ELR (cell line): ENCODE results near the gene PJVK.
"Not testable (repeated sequence)": the region's sequence is repeated elsewhere in the genome, so short reads cannot be mapped to it uniquely, and the experiment has no call there.

ENCODE experiments used
- DNase-seq: peaks from one replicate; pipeline ENCODE4 v3.0.0-alpha.2; 2015; ENCODE audit warnings: low read depth

PJVK gene

DNA sequence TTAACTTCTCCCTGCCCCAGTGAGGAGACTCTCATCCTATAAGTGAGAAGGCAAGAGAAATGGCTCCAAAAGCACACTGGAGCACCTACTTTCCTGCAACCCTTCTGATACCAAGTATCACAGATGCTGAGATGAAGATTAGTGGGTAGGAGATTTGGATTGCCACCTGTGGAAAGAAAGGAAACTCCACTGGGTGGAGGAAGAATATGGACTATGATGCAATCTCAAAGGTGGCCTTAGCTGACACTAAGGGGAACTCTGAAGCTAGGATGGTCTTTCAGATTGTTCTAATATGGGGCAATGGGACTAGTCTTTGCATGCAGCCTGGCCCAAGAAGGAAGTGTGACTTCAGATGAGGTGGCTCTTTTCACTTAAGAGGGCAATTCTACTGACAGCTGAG lies 21.8 kb upstream of the PJVK start:
- no peak for DNase-seq

- DNase-seq = no peak
Observed at GRCh38 chr2:178436662-178437061, 14.5 kb upstream of the PJVK start.

- DNase-seq = no peak
Observed at GRCh38 chr2:178441426-178441825, 9.8 kb upstream of the PJVK start.

DNA sequence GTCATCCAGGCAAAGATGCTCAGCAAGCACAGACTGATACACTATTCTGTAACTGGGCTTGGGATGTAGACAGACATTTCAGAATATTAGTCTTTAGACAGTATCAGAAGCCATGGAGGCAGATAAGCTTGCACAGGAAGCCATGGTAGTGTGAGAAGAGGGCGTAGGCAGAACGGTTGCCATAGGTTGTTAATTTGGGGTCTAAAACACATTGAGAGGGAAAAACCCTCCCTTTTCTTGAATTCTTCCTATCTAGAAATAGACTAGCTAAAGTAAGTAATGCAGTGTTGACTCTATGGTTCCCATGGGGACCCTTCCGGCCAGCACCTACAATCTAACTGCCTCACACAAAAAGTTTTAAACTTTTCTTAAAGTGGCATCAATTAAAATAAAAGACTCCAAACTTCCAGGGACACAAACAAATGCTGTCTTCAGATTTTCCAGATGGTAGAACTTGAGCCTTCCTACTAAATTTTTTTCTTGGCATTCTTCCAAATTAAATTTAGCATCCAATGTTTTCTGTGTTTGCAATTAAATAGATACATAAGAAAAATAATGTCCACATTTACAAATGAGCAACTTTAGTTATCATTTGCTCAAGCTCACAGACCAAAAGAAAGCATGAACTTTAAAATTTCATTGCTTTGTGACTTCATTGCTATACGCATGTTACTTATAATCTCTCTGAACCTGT lies 2.1 kb upstream of the PJVK start:
- no peak for DNase-seq

DNA sequence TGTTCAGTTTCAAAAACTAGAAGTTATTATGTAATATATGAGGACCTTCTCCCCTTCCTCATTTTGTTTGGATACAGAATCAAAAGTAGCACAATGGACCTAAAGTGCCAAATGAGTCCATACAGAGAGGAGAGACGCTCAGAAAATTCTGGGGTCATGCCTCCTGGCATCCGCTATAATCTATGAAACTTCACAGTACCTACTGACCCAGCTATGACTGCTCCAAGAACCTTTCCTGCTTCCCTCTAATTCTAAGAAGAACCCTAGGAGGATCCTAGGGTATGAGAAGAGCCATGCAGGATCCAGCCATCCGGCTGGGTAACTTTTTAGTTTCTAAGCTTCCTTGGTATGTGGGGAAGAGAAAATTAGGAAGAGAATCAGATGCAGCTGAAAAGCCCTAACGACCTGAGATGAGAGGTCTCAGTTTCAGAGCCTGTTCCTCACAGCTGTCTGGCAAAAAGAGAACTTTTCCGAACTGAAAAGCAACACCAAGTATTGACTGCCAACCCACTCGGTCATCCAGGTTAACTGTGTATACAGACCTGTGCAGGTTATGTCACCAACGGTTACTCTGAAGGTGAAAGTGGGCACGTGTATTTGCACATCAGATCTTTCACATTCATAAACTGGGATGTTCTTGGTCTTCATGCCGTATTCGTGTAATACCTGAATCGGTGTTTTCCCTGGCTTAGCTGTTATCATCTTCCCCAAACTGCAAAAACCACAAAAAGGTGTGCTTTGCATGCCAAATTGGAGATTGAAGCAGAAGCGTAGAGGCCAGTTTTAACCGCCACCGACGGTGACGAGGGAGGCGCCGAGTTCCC lies 1.3 kb upstream of the PJVK start:
- peak; percentile 27 for DNase-seq

GRCh38 chr2:178450524-178450773 lies 729 bp upstream of the PJVK start:
- peak; percentile 78 for DNase-seq

- no peak for DNase-seq
Observed at GRCh38 chr2:178452334-178452733, 1.2 kb downstream of the PJVK start.

GRCh38 chr2:178452870-178453269 lies 1.7 kb downstream of the PJVK start:
- DNase-seq = no peak

DNA sequence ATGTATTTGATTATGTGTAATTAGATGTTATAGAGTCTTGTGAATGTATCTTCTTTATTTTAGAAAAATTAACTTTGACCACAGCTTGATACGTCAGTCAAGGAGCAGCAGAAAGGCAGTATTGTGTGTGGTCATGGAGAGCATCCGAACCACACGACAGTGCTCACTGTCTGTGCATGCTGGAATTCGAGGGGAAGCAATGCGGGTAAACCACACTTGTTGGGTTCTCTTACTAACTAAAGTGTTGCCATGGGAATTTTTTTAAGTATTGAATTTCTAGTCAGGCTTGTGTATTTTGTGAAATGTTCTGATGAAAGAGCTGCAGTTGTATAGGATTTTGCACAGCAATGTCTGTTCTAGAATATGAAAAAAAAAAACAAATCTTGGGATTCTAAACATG lies 4.8 kb downstream of the PJVK start:
- no peak for DNase-seq

DNA sequence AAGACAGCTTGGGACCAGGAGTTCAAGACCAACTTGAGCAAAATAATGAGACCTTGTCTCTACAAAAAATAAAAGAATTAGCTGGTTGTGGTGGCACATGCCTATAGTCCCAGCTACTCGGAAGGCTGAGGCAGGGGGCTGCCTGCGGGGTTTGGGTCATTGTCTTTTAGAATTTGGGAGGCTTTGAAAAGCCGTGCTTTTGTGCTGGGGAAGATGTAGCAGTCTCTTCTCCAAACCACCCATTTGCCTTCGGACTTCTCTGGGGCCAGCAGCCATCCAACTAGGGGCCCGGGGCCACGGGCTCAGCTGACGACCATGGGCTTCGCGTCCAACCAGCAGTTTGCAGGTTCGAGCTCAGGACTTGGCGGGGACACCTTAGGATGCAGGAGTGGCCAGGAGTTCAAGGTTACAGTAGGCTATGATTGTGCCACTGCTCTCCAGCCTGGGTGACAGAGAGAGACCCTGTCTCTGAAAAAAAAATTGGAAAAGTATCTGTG lies 6.3 kb downstream of the PJVK start:
- no peak for DNase-seq

GRCh38 chr2:178469219-178469849 lies 18.2 kb downstream of the PJVK start:
- no peak for DNase-seq

DNA sequence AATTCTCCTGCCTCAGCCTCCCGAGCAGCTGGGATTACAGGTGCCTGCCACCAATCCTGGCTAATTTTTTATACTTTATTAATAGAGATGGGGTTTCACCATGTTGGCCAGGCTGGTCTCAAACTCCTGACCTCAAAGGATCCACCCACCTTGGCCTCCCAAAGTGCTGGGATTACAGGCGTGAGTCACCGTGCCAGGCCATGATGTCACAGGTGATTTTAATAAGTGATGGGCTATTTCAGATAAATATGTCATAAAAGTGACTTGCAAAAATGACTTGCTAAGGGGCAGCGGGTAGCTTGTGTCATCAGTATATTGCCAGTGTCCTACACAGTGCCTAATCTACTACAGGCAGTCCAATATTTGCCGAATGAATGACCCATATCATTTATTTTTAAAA lies 20.1 kb downstream of the PJVK start:
- not testable (repeated sequence) for DNase-seq

- no peak for DNase-seq
Observed at GRCh38 chr2:178473373-178473772, 22.2 kb downstream of the PJVK start.

DNA sequence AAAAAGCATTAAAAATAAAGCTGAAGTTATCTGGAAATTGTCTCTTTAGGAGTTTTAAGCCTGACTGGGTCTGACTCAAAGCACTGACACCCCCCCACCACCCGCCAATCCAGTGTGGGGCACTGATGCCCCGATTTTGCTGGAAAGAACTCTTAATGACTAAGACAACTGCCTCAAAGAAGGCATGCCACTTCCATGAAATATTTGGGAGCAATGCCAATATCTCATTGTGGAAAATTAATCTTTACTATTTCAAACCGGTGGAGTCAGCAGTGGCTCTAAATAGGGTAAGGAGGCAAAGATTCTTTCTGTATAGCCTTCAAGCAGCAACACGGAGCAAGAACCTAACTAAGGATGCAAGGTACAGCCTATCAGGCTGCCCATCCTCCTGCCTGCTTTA lies 22.8 kb downstream of the PJVK start:
- peak; percentile 13 for DNase-seq

- no peak for DNase-seq
Observed at GRCh38 chr2:178474560-178474959, 23.4 kb downstream of the PJVK start.

DNA sequence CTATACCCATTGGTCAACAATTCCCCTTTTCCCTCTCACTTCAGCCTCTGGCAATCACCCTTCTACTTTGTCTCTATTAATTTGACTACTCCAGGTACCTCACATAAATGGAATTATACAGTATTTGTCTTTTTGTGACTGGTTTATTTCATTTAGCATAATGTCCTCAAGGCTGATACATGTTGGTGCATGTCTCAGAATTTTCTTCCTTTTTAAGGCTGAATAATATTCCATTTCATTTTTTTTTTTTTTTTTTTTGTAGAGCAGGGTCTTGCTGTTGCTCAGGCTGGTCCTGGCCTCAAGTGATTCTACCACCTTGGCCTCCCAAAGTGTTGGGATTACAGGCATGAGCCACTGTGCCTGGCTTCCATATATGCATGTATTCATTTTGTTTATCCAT lies 25.3 kb downstream of the PJVK start:
- DNase-seq = no peak

DNA sequence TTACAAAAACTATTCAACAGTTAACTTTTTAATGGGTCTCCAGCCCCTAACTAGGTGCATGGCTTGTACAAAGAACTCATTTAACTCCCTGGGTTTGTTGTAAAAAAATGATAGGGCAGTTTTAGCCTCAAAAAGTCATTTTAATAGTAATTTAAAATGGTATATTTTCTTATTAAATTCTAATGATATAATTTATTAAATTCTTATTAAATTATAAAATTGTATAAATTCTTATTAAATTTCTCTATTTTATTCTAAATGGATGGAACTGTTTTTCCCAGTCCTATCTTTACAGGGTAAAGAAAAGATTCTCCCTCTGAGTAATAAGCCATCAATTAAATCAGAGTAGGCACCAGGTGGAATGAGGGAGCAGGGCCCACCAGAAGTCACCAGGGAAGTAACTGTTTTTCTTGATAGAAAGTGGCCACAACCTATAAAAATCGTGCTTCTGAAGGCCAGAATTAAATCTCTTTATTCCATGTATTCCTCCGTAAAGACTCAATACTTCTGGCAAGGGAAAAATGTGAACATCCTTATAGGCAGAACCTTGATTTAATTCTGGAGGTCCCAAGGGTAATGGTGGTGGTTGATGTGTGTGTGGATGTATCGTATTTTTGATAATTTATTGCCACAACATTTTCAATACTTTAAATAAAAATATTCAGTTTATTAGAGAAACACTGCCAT lies 26.4 kb downstream of the PJVK start:
- no peak for DNase-seq

DNA sequence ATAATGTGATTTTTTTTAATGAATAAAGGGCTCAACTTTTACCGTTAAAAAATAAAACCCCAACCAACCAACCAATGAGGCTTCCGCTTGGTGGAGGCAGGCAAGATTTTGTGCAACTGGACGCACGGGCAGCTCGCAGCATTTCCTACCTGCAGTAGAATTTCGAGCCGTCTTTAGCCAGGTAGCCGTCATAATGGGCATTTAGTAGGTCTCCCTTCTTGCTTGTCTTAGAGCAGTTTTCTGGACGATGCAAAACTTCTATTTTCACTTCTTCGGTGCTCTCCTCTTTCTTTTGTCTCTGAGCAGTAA lies 26.9 kb downstream of the PJVK start:
- DNase-seq = peak; percentile 31

DNA sequence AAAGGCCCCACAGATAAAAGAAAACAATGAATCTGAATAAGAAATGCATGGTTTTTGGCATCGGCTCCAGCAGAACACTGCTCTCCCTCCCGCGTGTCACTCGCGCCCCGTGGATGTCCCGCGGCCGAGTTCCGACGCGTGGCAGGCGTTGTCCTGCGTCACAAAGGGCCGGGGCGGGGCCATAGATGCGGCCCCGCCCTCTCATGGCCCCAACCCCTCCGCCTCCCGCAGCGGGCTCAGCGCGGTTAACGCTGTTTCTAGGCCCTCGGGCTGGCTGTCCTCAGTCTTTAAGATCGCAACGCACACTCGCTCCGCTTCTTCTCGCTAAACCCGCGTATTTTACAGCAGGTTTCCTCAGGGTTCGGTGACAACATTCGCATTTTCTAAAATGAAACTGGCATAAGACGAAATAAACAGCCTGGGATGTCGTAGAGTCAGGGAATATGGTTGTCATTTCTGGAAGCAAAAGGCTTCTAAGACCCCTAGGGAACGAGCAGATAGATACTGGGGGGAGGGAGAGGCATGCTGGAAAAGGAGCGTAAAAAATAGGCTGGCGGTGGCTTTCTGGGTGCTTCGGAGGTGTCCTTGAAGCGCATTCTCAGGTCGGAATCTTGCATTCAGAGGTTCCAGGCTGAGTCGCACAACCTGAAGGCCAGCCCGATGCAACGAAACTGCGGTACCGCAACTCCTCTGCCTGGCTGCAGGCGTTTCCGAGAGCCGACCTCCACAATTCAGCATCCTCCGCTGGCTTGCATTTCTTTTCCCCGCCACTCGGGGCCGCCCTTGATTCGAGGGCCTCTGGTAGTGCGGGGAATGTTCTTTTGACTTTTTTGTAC lies 27.5 kb downstream of the PJVK start, which contains the start of gene FKBP7:
FKBP7 (minus strand) TSS at position 162 of the 836 bp plus-strand sequence; CDS start at position 61, 101 bp downstream.
- DNase-seq = peak; percentile 85

DNA sequence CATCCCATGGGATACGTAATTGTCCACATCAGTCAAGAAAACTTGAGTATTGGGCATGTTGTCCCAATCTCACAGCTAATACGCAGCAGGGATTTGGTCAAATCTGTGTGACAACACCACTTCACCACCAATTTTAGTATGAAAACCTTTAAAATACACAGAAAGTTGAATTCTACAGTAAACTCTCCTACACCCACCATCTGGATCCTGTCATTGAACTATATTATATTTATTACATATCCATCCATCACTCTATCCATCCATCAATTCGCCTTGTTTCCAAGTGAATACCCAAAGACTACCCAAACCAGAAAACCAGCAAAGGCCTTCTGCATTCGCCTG lies 28.1 kb downstream of the PJVK start:
- DNase-seq = no peak

- no peak for DNase-seq
Observed at GRCh38 chr2:178479758-178480226, 28.6 kb downstream of the PJVK start.
